ENCODE measurements around the gene ZFYVE27. TPM values are rescaled to one million over a fixed set of nuclear protein-coding genes. Genes with fewer than 3 reads are reported as not detected.

ZFYVE27 gene
- total and polyA plus RNA-seq, 7 donors, result 7.2 to 42.2 (median 11.0) TPM

- peak; percentile 55 for DNase-seq
- TF ChIP-seq POLR2AphosphoS5 (IDR thresholded peaks at IDR 0.05), result no peak
- TF ChIP-seq, protein P1, sequence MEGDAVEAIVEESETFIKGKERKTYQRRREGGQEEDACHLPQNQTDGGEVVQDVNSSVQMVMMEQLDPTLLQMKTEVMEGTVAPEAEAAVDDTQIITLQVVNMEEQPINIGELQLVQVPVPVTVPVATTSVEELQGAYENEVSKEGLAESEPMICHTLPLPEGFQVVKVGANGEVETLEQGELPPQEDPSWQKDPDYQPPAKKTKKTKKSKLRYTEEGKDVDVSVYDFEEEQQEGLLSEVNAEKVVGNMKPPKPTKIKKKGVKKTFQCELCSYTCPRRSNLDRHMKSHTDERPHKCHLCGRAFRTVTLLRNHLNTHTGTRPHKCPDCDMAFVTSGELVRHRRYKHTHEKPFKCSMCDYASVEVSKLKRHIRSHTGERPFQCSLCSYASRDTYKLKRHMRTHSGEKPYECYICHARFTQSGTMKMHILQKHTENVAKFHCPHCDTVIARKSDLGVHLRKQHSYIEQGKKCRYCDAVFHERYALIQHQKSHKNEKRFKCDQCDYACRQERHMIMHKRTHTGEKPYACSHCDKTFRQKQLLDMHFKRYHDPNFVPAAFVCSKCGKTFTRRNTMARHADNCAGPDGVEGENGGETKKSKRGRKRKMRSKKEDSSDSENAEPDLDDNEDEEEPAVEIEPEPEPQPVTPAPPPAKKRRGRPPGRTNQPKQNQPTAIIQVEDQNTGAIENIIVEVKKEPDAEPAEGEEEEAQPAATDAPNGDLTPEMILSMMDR (IDR thresholded peaks at IDR 0.05), result no peak
- TF ChIP-seq POLR2A (IDR thresholded peaks at IDR 0.05), result no peak
- TF ChIP-seq EP300 (IDR thresholded peaks at IDR 0.05), result no peak
- Histone ChIP-seq H3K4me3 (no peak overlapping the region), H3K4me1 (peaks cover 0 to 23% (median 16%) of the 10 kb centered on the region in 4 donors), H3K9me3 (no peaks in the 10 kb centered on the region), H3K27ac (no peak overlapping the region), H3K36me3 (peaks cover 0 to 38% (median 2%) of the 10 kb centered on the region in 4 donors), H3K27me3 (no peaks in the 10 kb centered on the region)
- 95 to 97% methylated on average over 4 of the region's 4 CpGs for WGBS, 2 donors
- intact Hi-C loops (cut with DNase I), result no loop called here
These were observed 1.7 kb downstream of the ZFYVE27 start for GRCh38 chr10:97738616-97739015.

DNA sequence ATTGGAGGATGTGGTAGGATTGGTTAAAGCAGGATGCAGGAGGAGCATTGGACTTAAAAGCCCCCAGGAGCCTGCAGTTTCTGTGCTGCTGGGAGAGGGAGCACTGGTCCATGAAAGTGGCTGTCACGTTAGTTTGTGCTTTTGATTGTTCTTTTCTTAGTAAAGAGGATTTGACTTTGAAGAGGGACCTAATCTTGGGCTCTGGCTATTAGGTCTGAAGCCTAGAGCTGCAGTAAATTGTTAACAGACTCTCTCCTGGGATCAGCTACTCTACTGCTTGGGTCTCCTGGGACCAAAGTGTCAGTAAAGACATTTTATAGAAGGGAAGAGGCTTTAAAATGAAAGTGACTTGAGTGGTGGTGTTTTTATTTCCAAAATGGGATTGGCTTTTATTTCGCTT lies 3.7 kb downstream of the ZFYVE27 start:
- peaks cover 0 to 55% (median 13%) of the 10 kb centered on the region in 4 donors for H3K36me3 ChIP-seq

GRCh38 chr10:97743169-97743943 lies 6.4 kb downstream of the ZFYVE27 start:
- peaks cover 0 to 12% (median 4%) of the 10 kb centered on the region in 4 donors for H3K4me1 ChIP-seq
- H3K4me3 ChIP-seq, result no peak overlapping the region
- WGBS, 2 donors, result 86 to 89% methylated on average over 10 of the region's 10 CpGs
- H3K36me3 ChIP-seq, result peaks cover 0 to 82% (median 25%) of the 10 kb centered on the region in 4 donors
- intact Hi-C loops (cut with DNase I), result no loop called here
- H3K27ac ChIP-seq, result no peak overlapping the region
- no peak for DNase-seq
- no peaks in the 10 kb centered on the region for H3K9me3 ChIP-seq
- no peaks in the 10 kb centered on the region for H3K27me3 ChIP-seq
- TF ChIP-seq POLR2A (IDR thresholded peaks at IDR 0.05), result no peak
- no peak for TF ChIP-seq POLR2AphosphoS5 (IDR thresholded peaks at IDR 0.05)
- TF ChIP-seq EP300 (IDR thresholded peaks at IDR 0.05), result no peak
- TF ChIP-seq, protein P1 (IDR thresholded peaks at IDR 0.05), result no peak

More for the DNA sequence above, 3.7 kb downstream of the ZFYVE27 start:
- Histone ChIP-seq H3K4me1 (peaks cover 0 to 23% (median 16%) of the 10 kb centered on the region in 4 donors), H3K27ac (no peak overlapping the region), H3K9me3 (no peaks in the 10 kb centered on the region), H3K4me3 (no peak overlapping the region), H3K27me3 (no peaks in the 10 kb centered on the region)
- intact Hi-C loops (cut with DNase I), result no loop called here
- DNase-seq, result no peak
- TF ChIP-seq EP300 (IDR thresholded peaks at IDR 0.05), result no peak
- TF ChIP-seq, protein P1 (IDR thresholded peaks at IDR 0.05), result no peak
- no peak for TF ChIP-seq POLR2AphosphoS5 (IDR thresholded peaks at IDR 0.05)
- no peak for TF ChIP-seq POLR2A (IDR thresholded peaks at IDR 0.05)
- 79 to 90% methylated on average over 2 of the region's 2 CpGs for WGBS, 2 donors

DNA sequence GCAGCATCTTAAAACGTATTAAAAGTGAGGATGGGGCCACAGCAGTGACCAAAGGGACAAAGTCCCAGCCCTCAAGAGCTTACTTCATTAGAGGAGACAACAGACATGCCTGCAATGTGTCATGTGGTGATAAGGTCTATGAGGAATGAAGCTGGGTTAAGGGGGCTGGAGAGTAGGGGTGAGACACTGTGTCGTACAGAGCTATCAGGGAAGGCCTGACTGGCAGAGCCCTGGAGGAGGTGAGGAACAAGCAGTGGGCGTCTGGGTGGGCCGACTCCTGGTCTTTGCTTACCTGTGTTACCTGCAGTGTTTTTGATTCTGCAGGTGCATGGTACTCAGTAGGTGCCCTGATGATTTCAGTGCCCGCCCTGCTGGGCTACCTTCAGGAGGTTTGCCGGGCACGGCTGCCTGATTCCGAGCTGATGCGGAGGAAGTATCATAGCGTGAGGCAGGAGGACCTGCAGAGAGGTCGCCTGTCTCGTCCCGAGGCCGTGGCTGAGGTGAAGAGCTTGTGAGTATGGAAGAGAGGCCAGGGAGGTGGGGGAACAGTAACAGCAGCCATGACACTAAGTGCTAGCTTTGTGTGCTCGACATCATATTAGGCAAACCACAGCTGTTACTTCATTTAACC lies 7.6 kb downstream of the ZFYVE27 start:
- 96% methylated on average over 15 of the region's 15 CpGs for WGBS, 2 donors
- TF ChIP-seq EP300 (IDR thresholded peaks at IDR 0.05) (no peak), POLR2AphosphoS5 (IDR thresholded peaks at IDR 0.05) (no peak), POLR2A (IDR thresholded peaks at IDR 0.05) (no peak)
- TF ChIP-seq, protein P1 (IDR thresholded peaks at IDR 0.05), result no peak
- Histone ChIP-seq H3K4me1 (peaks cover 0 to under 1% (median 0%) of the 10 kb centered on the region in 4 donors), H3K27me3 (no peaks in the 10 kb centered on the region), H3K9me3 (no peaks in the 10 kb centered on the region), H3K36me3 (peaks cover 3 to 82% (median 28%) of the 10 kb centered on the region in 4 donors), H3K27ac (no peak overlapping the region), H3K4me3 (no peak overlapping the region)
- DNase-seq, result peak; percentile 55
- intact Hi-C loops (cut with DNase I), result no loop called here

Measured in sigmoid colon (tissue), 7 donors.